ENCODE results near the gene CEBPA.

GRCh38 chr19:33293255-33294057, 8.9 kb downstream of the CEBPA start:
- TF ChIP-seq CTCF (conservative IDR thresholded peaks at IDR 0.05; ENCODE audit: low read depth in 2 of 2) (no peak), ZNF331 (CRISPR knock-in tag; IDR thresholded peaks at IDR 0.05; ENCODE audit: low read depth) (no peak), ZNF114 (CRISPR knock-in tag; IDR thresholded peaks at IDR 0.05) (no peak), POLR2AphosphoS5 (IDR thresholded peaks at IDR 0.05; ENCODE audit: low read depth) (no peak), EZH2 (IDR thresholded peaks at IDR 0.05; ENCODE audit: low read depth, unreplicated experiment) (no peak), EZH2phosphoT487 (IDR thresholded peaks at IDR 0.05; ENCODE audit: unreplicated experiment) (no peak), REST (IDR thresholded peaks at IDR 0.05; ENCODE audit: unreplicated experiment) (no peak)

Data from GM23338 (cell line).